Bone marrow (tissue), 2 donors: ENCODE measurements around the gene CHADL.
"Not testable (repeated sequence)": the region's sequence is repeated elsewhere in the genome, so short reads cannot be mapped to it uniquely, and the experiment has no call there.

Source experiments
- DNase-seq, 2 donors: peaks; one replicate each; lab custom pipeline; 2025; lab: John Stamatoyannopoulos, UW

The CHADL gene

DNA sequence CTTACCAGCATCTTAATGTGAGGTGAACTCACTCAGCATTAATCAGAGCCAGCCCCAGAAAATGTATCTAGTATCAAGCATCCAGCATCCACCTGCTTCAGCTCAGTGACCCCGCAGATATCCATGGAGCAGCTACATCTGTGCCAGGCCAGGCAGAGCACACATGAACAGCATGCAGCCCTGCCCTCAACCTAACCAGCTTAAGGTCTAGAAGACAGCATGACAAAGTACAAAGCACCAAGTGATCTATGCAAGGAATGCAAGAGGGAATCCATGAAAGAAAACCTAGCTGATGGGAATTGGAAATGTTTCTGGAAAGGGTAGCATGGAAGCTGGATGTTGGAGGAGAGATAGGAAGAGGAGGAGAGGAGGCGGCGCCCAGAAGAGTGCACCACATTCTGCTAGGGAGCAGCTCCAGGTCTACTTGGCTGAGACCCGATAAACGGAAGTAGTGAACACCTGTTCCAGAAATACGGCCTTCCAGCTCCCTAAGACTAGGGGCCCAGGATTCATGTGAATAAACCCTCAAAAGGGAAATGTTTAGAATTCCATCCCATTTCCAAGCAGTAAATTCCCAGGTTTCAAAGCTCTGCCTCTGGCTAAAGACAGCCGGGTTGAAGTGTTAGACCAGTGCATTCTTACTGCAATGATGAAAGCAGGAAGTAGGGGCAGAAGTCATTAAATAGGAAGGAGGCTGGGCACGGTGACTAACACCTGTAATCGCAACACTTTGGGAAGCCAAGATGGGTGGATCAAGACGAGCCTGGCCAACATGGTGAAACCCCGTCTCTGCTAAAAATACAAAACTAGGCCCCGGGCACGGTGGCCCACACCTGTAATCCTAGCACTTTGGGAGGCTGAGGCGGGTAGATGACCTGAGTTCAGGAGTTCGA, 59.1 kb downstream of the CHADL start:
- DNase-seq, result peak; percentile 15 to 19

DNA sequence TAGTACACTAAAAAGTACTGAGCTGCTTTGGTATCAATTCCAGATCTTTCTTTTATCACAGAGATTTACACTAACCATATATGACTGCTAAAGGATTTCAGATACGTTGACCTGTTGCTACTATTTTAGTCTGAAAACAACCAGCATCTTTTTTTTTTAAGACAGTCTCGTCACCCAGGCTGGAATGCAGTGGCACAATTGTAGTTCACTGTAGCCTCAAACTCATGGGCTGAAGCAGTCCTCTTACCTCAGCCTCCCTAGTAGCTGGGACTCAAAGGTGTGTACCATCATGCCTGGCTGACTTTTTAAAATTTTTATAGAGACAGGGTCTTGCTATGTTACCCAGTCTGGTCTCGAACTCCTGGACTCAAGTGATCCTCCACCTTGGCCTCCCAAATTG, 59.8 kb downstream of the CHADL start:
- no peak for DNase-seq

DNA sequence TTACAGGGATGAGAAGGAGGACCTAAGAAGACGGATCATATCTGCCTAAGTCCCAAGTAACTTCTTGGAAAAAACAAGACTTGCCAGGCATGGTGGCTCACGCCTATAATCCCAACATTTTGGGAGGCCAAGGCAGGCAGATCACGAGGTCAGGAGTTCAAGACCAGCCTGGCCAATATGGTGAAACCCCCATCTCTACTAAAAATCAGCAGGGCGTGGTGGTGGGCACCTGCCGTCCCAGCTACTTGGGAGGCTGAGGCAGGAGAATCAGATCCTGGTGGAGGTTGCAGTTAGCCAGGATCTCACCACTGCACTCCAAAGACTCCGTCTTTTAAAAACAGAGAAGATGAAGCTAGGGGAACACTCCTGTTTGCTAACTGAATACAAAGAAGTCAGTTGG, 60.4 kb downstream of the CHADL start:
- not testable (repeated sequence) for DNase-seq
